GM21825 (cell line): Measurements from ENCODE around the gene PDCD11.
"Not testable (repeated sequence)": the region's sequence is repeated elsewhere in the genome, so short reads cannot be mapped to it uniquely, and the experiment has no call there.

ENCODE experiments used
- ATAC-seq: cut with Tn5 transposase; IDR thresholded peaks from one replicate; pipeline ENCODE4 v1.9.1; 2021; ENCODE audit warnings: mild to moderate bottlenecking, moderate library complexity; ENCODE audit not compliant: unreplicated experiment

Gene PDCD11

DNA sequence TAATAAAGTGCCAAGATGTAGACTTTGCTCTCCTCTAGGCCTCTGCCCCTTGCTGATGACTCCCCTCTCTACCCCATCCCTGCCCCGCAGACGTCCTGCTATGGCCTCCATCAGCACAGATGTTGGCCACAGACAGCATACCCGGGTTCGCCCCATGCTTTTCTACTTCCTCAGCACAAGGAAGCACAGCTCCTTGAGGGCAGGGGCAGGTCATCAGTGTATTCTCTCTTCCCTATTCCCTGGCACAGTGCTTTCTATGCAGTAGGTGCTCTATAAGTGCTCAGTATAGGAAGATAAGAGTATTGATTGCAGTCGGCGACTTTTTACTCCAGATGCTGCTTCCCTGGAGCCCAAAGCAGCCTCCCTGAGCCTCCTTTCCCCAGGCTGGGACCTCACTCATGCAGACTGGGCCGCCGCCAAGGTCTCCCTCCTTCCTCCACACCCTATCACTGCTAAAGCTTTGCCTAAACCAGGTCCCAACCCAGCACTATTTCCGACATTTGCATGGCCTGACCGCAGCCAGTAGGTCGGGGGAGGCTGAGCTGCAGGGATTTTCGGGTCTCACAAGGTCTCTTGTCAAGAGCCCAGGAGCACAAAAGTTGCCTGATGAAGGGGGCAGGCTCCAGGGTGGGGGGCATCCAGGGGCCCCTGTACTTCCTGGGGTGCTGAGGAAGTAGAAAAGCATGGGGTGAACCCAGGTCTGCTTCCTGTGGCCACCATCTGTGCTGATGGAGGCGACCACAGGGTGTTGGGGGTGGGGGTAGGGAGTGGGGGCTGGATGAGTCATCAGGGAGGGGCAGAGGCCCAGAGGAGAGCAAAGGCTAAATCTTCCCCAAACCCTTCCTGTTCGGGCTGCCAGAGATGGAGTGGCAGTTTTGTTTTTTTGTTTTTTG, 74.6 kb downstream of the PDCD11 start:
- peak; percentile 59 for ATAC-seq

GRCh38 chr10:103472005-103472404, 75.6 kb downstream of the PDCD11 start:
- peak; percentile 23 for ATAC-seq

GRCh38 chr10:103473261-103473671, 76.8 kb downstream of the PDCD11 start:
- no peak for ATAC-seq

- no peak for ATAC-seq
These were observed 77.7 kb downstream of the PDCD11 start for GRCh38 chr10:103474077-103474476.

GRCh38 chr10:103475437-103475836, 79.0 kb downstream of the PDCD11 start:
- no peak for ATAC-seq

DNA sequence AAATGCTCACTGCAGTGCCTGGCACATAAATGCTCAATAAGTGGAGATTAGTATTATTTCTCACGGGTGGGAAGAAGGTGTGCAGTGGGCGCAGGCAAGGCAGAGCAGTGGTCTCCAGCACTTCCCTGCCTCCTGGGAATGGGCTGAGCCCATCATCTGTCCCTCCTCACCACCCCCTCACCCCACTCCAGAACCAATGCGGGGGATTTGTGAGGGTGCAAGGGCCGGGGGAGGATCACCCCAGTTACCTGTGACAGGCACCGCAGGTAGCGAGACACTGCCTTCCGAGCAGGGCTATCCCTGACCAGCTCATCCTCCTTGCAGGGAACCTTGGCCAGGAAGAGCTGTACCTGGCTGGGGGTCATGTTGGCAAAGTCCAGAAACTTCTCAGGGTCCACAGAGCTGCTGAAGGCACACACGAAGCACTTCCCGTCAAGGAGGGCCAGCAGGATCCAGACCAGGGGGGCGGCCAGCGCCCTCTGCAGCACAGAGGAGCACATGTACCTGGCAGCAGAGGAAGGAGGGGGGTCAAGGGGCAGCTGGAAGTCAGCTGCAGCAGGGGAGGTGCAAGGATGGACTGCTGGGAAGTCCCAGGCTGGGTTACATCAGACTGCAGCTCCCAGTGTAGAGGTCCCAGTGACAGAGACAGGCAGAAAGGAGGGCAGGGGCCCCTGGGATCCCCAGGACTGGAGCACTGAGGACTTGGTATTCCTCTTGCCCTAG, 79.8 kb downstream of the PDCD11 start:
- ATAC-seq: no peak

GRCh38 chr10:103478671-103479070, 82.2 kb downstream of the PDCD11 start:
- ATAC-seq: no peak

DNA sequence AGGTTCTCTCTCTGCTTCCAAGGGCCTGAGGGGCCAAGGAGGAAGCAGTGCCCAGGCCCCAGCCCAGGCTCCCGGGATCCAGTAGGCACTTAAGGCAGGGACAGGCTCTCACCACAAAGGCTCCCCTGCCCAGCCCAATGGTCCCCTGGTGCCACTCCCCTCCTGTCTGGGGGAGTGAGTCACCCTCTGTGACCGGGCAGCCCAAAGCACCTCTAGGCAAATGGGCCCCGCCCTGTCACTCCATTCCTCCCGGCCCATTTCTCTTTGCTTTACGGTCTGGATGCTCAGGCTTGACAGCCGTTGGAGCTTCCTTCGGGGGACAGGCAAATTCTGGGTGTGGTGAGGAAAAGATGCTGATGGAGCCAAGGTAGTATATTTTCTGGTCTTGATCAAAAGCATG, 82.7 kb downstream of the PDCD11 start, which contains the start of gene CALHM3:
TSS of gene CALHM3 (minus strand) at position 106 of the 400 bp plus-strand sequence. CDS start 208 bp downstream, outside the sequence.
- no peak for ATAC-seq

DNA sequence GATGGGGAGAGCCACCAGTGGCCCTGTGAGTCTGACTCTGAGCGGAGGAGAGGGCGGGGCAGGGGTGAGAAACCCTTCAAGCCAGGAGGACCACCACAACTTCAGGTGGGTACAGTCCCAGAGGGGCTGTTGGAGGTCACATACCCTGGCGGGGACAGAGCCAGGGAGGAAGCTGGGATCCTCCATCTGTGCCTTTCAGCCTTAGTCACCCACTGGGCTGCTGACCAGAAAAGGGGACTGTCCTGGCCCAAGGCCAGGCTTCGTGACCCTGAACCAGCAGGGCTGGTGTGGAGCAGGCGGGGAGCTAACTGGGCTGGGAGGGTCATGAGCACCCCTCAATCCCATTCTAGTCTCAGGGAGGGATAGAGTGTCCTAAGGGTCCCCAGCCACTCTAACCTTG, 84.1 kb downstream of the PDCD11 start:
- ATAC-seq: no peak

DNA sequence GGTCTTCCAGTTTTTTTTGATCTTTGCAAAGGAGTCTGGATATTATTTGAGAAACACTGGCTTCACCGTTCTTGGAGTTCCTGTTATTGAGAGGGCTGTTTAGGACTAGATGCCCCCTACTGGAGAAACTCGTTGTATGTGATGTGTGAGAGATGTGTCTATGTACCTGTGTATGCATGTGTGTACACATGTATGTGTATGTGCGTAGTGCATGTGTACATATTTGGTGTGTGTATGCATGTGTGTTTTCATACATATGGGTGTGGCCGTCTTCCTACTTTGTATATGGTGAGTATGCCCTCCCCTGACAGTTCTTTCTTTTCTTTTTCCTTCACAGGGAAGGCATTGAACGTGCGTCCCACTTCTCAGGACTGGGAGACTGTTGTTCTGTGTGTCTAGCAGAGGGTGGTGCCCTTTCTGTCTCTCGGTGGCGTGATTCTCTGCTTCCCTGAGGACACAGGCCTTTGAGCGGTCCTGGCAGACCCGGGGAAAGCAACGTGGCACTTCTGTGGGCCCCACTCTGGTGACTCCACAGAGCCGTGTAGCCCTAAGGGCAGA, 85.6 kb downstream of the PDCD11 start:
- no peak for ATAC-seq

- ATAC-seq: not testable (repeated sequence)
These were observed 90.4 kb downstream of the PDCD11 start for GRCh38 chr10:103486635-103487409.

DNA sequence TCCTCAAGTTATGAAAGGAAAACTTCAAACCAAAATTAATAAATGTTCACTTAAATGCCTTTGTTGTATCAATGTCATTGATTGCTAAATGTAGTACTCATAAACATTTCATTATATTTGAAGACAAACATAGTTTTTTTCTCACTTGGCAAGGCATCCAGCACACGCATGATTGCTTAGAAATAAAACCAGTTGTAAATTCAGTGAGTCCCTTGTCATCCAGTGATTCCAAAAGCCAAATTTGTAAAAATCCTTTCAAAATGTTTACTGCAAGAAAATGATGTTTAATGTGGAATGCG, 90.9 kb downstream of the PDCD11 start:
- no peak for ATAC-seq

- ATAC-seq: no peak
These were observed 94.5 kb downstream of the PDCD11 start for GRCh38 chr10:103490986-103491314.

DNA sequence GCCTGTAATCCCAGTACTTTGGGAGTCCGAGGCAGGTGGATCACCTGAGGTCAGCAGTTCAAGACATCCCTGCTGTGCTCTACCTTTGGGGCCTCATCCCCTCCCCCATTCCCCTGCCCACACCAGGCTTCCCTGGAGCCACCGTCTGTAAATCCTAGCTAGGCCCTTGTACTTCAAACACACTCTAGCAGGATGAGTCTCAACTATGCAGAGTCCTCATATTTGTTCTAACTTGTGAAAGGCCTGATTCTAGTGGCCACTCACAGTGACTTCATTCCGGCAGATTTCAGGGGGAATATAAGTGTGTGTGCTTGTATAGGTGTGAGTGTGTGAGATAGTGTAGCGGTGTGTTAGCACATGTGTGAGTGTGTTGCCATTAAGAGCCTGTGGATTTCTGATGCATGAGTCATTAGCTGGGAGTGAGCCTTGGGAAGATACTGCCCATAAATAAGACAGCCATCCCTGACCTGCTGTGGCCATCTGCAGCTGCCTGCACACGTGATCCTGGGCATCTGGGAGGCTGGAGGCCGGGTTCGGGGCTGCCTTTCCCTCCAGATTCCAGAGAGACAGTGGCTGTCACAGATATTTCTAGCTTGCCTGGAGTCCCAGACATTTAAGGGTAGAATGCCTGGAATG, 95.4 kb downstream of the PDCD11 start:
- ATAC-seq: no peak

GRCh38 chr10:103492655-103493261, 96.3 kb downstream of the PDCD11 start:
- no peak for ATAC-seq

- ATAC-seq: no peak
These were observed 97.0 kb downstream of the PDCD11 start, which contains the start of gene NEURL1 for GRCh38 chr10:103493362-103493915. NEURL1 (plus strand) TSS chr10:103493705; CDS start chr10:103494388, 683 bp downstream.

DNA sequence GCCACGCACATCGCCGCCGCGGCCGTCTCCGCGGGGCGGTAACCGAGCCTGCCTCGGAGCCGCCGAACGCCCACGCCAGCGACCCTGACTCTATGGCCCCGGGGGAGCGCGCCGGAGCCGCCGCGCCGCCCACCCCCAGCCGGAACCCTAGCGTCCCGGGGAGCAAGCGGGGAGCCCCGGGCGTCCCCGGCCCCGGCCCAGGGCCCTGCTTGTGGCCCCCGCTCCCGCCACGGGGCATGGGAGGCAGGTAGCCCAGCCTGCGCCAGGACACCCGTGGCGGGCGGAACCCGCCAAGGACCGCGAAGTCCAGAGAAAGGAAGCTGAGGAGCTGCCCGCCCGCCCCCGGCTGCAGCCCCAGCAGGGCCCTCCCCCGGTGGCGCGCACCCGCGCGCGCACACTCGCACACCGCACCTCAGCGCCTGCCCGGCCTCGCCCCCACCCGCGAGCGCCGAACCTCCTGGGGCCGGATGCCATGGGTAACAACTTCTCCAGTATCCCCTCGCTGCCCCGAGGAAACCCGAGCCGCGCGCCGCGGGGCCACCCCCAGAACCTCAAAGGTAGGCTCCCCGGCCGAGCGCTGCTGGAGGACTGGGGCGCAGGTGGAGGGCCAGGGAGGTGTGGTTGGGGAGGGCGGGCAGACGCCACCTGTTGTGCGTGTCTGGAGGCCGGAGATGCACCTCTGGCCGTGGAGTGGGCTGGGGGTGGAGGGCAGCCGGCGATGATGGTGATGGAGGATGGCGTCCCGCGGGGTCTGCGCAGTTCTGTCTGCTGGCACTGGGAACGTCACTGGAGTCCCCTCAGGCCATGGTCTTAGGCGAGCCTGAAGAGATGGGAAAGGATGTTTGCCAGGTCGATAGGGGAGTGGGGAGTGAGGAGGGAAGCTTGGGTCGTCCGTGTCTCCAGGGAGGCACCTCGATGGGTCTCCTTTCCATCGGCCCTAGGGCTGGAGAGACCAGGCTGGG, 97.8 kb downstream of the PDCD11 start:
- ATAC-seq: no peak

DNA sequence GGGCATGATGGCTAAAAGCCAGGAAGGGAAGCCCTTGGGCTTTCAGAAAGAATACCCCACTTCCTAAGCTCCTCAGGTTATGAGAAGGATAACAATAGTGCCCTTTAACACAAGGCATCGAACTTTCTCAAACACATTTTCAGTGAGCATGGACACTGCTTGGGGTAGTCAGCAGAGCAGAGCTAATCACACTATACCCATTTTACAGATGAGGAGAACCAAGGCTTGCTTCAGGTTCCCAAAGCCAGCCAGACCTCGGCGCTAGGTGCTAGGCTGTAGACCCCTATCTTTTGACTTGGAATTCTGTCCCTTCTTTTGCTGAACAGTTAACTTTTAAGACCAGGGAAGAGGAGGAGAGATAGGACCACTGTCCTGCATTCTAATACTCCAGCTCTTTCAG, 98.9 kb downstream of the PDCD11 start:
- ATAC-seq: no peak
